NT2/D1 (cell line): Measurements from ENCODE around the gene MVK.

Source experiments
- DNase-seq: peaks from one replicate; pipeline ENCODE4 v3.0.0-alpha.2; 2011; ENCODE audit warnings: low read depth, low spot score
- H3K27me3 ChIP-seq: 2 replicates; pipeline ENCODE4 v1.6.0; 2011; ENCODE audit warnings: mild to moderate bottlenecking; ENCODE audit not compliant: insufficient read length, insufficient read depth
- H3K36me3 ChIP-seq: 2 replicates; pipeline ENCODE4 v1.6.1; 2011; ENCODE audit warnings: mild to moderate bottlenecking, low read length, mixed read lengths; ENCODE audit not compliant: insufficient read depth, insufficient read length
- H3K4me1 ChIP-seq: 2 replicates; pipeline ENCODE4 v1.5.1; 2011; ENCODE audit not compliant: insufficient read depth, insufficient read length
- H3K4me3 ChIP-seq: 2 replicates; pipeline ENCODE4 v1.5.1; 2011; ENCODE audit warnings: low read depth; ENCODE audit not compliant: insufficient read length
- H3K9ac ChIP-seq: 2 replicates; pipeline ENCODE4 v1.6.0; 2011; ENCODE audit warnings: low read depth; ENCODE audit not compliant: insufficient read length
- H3K9me3 ChIP-seq: 2 replicates; pipeline ENCODE4 v1.5.1; 2011; ENCODE audit warnings: mild to moderate bottlenecking, low read length; ENCODE audit not compliant: insufficient read depth
- SUZ12 ChIP-seq: IDR thresholded peaks from 2 replicates; pipeline ENCODE4 v1.6.1; 2011; ENCODE audit not compliant: insufficient read length, insufficient read depth; ENCODE audit errors: extremely low read depth
- YY1 ChIP-seq: IDR thresholded peaks from 2 replicates; pipeline ENCODE4 v1.6.1; 2011; ENCODE audit not compliant: insufficient read length, insufficient read depth
- ZNF274 ChIP-seq: IDR thresholded peaks from 2 replicates; pipeline ENCODE4 v1.6.1; 2011; ENCODE audit warnings: mild to moderate bottlenecking, low read depth, low read length

The MVK gene

DNA sequence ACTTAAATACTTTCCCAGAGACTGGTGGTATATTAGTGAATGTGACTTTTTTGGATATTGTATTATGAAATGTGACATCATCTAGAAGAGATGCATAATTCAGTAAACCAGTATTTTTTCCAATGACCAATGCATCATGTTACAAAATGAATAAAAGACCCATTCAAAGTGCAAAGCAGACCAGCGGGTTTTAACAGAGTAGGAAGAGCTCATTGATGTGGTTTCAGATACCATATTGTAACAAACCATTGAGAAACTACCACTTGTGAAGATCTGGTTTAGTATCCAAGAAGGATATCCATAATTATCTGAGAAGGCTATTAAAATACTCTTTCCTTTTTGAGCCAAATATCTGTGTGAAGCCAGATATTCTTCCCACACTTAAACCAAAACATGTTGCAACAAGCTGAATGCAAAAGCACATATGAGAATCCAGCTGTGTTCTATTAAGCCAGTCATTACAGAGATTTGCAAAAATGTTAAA is 47.7 kb downstream of the MVK start:
- no peak for DNase-seq
- H3K9me3 ChIP-seq = no peaks in the 10 kb centered on the region
- peaks cover 16% of the 10 kb centered on the region for H3K4me1 ChIP-seq
- TF ChIP-seq SUZ12 = no peak
- TF ChIP-seq ZNF274 = no peak
- no peak for TF ChIP-seq YY1
- H3K9ac ChIP-seq = no peak overlapping the region
- H3K4me3 ChIP-seq = no peak overlapping the region
- H3K36me3 ChIP-seq = no peaks in the 10 kb centered on the region
- no peaks in the 10 kb centered on the region for H3K27me3 ChIP-seq

DNA sequence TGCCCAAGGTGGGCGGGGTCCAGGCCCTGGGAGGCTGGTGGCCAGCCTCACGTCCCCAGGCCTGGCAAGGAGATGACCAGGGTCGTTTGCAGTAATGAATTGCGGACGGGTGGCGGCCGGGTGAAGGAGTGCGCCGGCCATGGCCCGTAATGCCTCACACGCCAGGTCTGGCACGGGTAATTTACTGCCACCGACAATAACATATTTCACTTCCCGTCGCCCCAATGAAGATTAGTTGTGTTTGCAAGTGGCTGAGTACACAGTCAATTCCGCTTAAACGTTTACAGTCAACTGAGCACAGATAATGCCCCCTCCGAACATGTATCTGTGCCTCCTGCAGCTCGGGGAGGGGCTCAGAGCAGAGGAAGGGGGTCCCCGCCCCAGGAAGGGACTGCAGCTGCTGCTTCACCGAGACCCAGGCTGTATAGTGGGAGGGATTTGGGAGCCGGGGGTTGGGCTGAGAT is 48.3 kb downstream of the MVK start:
- no peak for DNase-seq
- no peak overlapping the region for H3K9ac ChIP-seq
- no peaks in the 10 kb centered on the region for H3K36me3 ChIP-seq
- H3K4me3 ChIP-seq = no peak overlapping the region
- TF ChIP-seq ZNF274 (no peak), YY1 (no peak), SUZ12 (no peak)
- no peaks in the 10 kb centered on the region for H3K9me3 ChIP-seq
- peaks cover 16% of the 10 kb centered on the region for H3K4me1 ChIP-seq
- no peaks in the 10 kb centered on the region for H3K27me3 ChIP-seq

DNA sequence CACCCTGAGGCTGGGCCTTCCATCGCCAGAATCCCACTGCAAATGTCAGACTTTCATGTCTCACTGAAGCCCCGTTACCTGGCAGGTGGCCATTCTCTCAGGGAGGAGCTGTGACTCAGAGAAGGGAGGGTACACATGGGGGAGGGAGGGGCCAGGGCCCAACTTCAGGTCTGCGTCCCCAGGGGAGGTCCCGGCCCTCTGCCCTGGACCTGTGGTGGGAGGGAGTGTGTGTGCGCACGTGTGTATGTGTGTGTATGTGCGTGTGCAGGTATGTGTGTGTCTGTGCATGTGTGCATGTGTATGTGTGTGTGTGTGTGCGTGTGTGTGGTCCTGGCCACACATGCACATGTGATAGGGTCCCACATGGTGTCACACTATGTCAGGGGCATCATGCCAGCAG is 50.9 kb downstream of the MVK start:
- H3K36me3 ChIP-seq = no peaks in the 10 kb centered on the region
- H3K4me1 ChIP-seq = peaks cover 18% of the 10 kb centered on the region
- TF ChIP-seq YY1 (no peak), SUZ12 (no peak), ZNF274 (no peak)
- peak overlapping the region; percentile 11 for H3K9ac ChIP-seq
- no peak overlapping the region for H3K4me3 ChIP-seq
- H3K9me3 ChIP-seq = no peaks in the 10 kb centered on the region
- H3K27me3 ChIP-seq = no peaks in the 10 kb centered on the region
- DNase-seq = no peak

DNA sequence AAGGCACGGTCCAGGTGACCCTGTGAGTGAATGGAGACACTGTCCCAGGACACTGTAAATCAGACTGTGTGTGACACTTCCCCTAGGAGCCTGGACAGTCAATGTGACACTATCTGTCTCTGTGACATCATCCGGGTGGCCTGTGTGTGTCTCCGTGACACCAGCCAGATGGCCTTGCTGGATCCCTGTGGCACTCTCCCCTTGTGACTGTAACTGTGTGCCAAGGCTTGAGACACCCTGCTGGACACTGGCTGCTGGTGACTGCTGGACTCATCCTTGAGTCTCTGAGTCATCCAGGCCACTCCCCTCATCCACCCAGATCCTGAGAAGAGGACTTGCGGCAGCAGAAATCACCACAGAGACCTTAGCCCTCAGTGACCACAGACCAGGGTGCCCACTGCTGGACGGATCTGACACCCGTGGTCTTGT is 51.6 kb downstream of the MVK start:
- no peaks in the 10 kb centered on the region for H3K27me3 ChIP-seq
- no peaks in the 10 kb centered on the region for H3K9me3 ChIP-seq
- peaks cover 18% of the 10 kb centered on the region for H3K4me1 ChIP-seq
- no peak for DNase-seq
- H3K4me3 ChIP-seq = no peak overlapping the region
- TF ChIP-seq YY1 (no peak), ZNF274 (no peak), SUZ12 (no peak)
- no peak overlapping the region for H3K9ac ChIP-seq
- H3K36me3 ChIP-seq = no peaks in the 10 kb centered on the region

DNA sequence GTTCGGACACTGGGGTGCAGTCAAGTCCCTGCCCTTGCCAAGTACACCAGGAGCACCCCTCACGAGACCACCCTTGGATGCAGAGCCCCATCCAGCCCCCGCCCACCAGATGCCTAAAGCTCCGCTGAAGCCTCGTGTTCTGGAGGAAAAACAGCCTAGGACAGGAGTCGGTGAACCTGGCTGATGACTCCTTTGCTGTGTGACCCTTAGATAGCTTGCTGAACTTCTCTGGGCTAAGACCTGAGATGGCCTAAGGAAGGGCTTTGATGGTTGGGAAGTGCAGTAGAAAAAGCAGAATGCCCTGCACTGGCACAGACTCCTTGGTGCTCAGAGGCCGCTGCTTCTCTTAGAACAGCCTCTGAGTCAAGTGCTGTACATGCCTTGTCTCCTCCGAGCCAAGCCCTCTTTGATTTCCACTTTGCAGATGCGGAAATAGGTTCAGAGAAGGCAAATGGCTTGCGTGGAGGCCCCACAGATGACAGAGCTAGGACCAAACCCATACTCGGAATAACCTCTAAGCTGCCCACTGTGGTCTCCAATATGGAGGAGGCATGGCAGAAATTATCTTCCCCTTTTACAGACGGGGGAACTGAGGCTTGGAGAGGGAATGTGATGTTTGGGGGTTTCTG is 52.3 kb downstream of the MVK start:
- H3K9ac ChIP-seq = no peak overlapping the region
- TF ChIP-seq ZNF274 (no peak), YY1 (no peak), SUZ12 (no peak)
- no peaks in the 10 kb centered on the region for H3K9me3 ChIP-seq
- no peak overlapping the region for H3K4me3 ChIP-seq
- no peaks in the 10 kb centered on the region for H3K36me3 ChIP-seq
- peaks cover 18% of the 10 kb centered on the region for H3K4me1 ChIP-seq
- no peaks in the 10 kb centered on the region for H3K27me3 ChIP-seq
- no peak for DNase-seq

DNA sequence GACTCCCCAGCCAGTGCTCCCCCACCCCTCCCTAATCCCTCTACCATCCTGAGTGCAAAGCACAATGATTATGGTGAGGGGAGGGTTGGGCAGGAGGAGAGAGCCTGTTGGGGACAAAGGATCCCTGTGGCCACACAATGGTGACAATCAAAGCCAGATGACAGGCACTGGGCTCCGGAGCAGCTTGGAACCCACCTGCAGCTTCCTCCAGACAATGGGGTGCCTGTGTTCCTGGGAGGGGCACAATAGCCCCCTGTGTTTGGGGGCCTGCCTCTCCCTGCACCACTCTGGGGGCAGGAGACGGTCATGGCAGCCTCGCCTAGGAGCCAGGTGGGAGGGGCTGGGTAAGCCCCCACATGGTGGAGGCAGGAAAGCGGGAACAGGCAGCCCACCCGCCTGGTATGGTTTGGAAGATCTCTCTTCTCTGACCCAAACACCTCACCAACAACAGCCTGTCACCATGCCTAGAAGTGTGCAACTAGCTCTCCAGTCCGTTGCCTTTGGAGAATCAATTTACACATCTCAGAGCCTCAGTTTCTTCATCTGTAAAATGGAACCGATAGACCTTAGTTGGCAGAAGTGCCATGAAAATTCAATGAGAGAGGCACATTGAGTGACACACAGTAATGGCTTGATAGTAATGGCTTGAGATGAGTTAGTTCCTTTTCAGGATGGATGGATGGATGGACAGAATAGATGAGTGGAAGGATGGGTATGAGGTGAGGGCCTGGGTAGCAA is 53.0 kb downstream of the MVK start:
- no peak overlapping the region for H3K9ac ChIP-seq
- TF ChIP-seq YY1 (no peak), ZNF274 (no peak), SUZ12 (no peak)
- no peak for DNase-seq

DNA sequence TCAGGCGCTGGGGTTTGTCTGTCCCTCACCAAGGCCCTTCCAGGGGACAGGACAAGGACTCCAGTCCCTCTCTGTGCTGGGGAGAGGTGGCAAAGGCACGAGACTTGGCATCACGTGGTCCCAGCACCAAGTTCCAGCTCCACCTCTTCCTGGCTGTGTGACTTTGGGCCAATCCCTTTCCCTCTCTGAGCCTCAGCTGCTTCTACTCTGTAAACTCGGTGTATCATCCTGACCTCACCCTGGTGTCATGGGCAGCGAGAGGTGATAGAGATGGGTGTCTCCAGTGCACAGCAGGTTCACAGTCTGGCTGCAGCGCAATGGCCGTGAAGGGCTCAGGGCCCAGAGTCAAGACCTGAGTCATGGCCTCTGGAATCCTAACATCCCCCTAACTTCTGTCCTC is 54.0 kb downstream of the MVK start:
- TF ChIP-seq SUZ12 (no peak), ZNF274 (no peak), YY1 (no peak)
- no peak for DNase-seq
- no peaks in the 10 kb centered on the region for H3K27me3 ChIP-seq

More for the DNA sequence above, 53.0 kb downstream of the MVK start:
- no peaks in the 10 kb centered on the region for H3K9me3 ChIP-seq
- H3K4me3 ChIP-seq = no peak overlapping the region
- H3K4me1 ChIP-seq = peaks cover 20% of the 10 kb centered on the region
- H3K36me3 ChIP-seq = no peaks in the 10 kb centered on the region
- H3K27me3 ChIP-seq = no peaks in the 10 kb centered on the region

More for the DNA sequence above, 54.0 kb downstream of the MVK start:
- Histone ChIP-seq H3K9ac (no peak overlapping the region), H3K36me3 (no peaks in the 10 kb centered on the region), H3K4me3 (no peak overlapping the region), H3K9me3 (no peaks in the 10 kb centered on the region), H3K4me1 (peaks cover 17% of the 10 kb centered on the region)
